SK-N-SH (cell line): ENCODE measurements around the gene SYPL2. TPM values are rescaled to one million over a fixed set of nuclear protein-coding genes. Genes with fewer than 3 reads are reported as not detected.

ENCODE experiments used
- CTCF ChIA-PET: fragments of 300-600, 350-600 bp; formaldehyde crosslinking; extraction: SDS; loops from one replicate; lab custom pipeline; 2021; lab: Yijun Ruan, JAX
- POLR2A ChIA-PET: fragments of 350-600 bp; sonication (Branson Sonifier 250); formaldehyde crosslinking; extraction: SDS; loops from one replicate; lab custom pipeline; 2020; ENCODE audit warnings: antibody characterized with exemption, inconsistent platforms; lab: Yijun Ruan, JAX
- DNase-seq: peaks from one replicate; pipeline ENCODE4 v3.0.0; 2012
- H2AFZ ChIP-seq: fragments of 200-600 bp; sonication (generic); 2 replicates; pipeline ENCODE4 v1.8.1; 2016; ENCODE audit warnings: antibody characterized with exemption, mild to moderate bottlenecking, low read depth
- H3F3A ChIP-seq: fragments of 200-600 bp; sonication (generic); replicated peaks from 2 replicates; pipeline ENCODE3; 2016; ENCODE audit warnings: antibody characterized with exemption, mild to moderate bottlenecking; ENCODE audit not compliant: insufficient read depth
- H3K27ac ChIP-seq, 2 experiments: fragments of 200-500 bp in 1 of 2; fragments of 200-600 bp in 1 of 2; sonication (Bioruptor generic) in 1 of 2; sonication (generic), shearing (Covaris generic) in 1 of 2; 2 replicates each; pipeline versions ENCODE4 v1.5.1 to v1.6.1; 2014 to 2016; ENCODE audit warnings: low read depth in 2 of 2, inconsistent platforms in 1 of 2, low read length in 1 of 2, mild to moderate bottlenecking in 1 of 2, mixed read lengths in 1 of 2
- H3K27me3 ChIP-seq: fragments of 200-600 bp; sonication (generic), shearing (Covaris generic); 2 replicates; pipeline ENCODE4 v1.6.1; 2016; ENCODE audit warnings: mixed run types; ENCODE audit not compliant: insufficient read depth
- H3K36me3 ChIP-seq, 2 experiments: fragments of 200-500 bp in 1 of 2; fragments of 200-600 bp in 1 of 2; sonication (Bioruptor generic) in 1 of 2; sonication (generic) in 1 of 2; replicated peaks in 1 of 2; 2 replicates each; pipeline versions ENCODE3 to v1.5.1; 2014 to 2016; ENCODE audit warnings: low read length in 1 of 2, mild to moderate bottlenecking in 1 of 2; ENCODE audit not compliant: insufficient read depth in 2 of 2, control insufficient read depth in 1 of 2
- H3K4me1 ChIP-seq, 2 experiments: fragments of 200-500 bp in 1 of 2; fragments of 200-600 bp in 1 of 2; sonication (Bioruptor generic) in 1 of 2; sonication (generic), shearing (Covaris generic) in 1 of 2; 2 replicates each; pipeline versions ENCODE4 v1.5.1 to v1.6.1; 2014 to 2016; ENCODE audit warnings: low read depth in 1 of 2, low read length in 1 of 2, mixed run types in 1 of 2; ENCODE audit not compliant: insufficient read depth in 2 of 2, control insufficient read depth in 1 of 2
- H3K4me2 ChIP-seq: fragments of 200-600 bp; sonication (generic), shearing (Covaris generic); 2 replicates; pipeline ENCODE4 v1.6.1; 2017; ENCODE audit warnings: mixed run types
- H3K4me3 ChIP-seq, 2 experiments: fragments of 200-500 bp in 1 of 2; fragments of 200-600 bp in 1 of 2; sonication (Bioruptor generic) in 1 of 2; sonication (generic), shearing (Covaris generic) in 1 of 2; 2 replicates each; pipeline versions ENCODE4 v1.5.1 to v1.8.1; 2014 to 2016; ENCODE audit warnings: low read depth in 2 of 2, inconsistent platforms in 1 of 2, low read length in 1 of 2, mild to moderate bottlenecking in 1 of 2, mixed read lengths in 1 of 2, moderate library complexity in 1 of 2
- H3K79me2 ChIP-seq: fragments of 200-600 bp; sonication (generic); 2 replicates; pipeline ENCODE4 v1.8.1; 2017; ENCODE audit warnings: mild to moderate bottlenecking; ENCODE audit not compliant: insufficient read depth
- H3K9ac ChIP-seq: fragments of 200-600 bp; sonication (generic); 2 replicates; pipeline ENCODE4 v1.6.1; 2017; ENCODE audit warnings: mixed run types
- H3K9me2 ChIP-seq: fragments of 200-600 bp; sonication (generic); 2 replicates; pipeline ENCODE4 v1.6.1; 2017; ENCODE audit warnings: mixed run types
- H3K9me3 ChIP-seq: fragments of 200-600 bp; sonication (generic); 2 replicates; pipeline ENCODE4 v1.6.1; 2017; ENCODE audit warnings: mixed run types, mild to moderate bottlenecking, moderate library complexity
- H4K20me1 ChIP-seq: fragments of 200-600 bp; sonication (generic); 2 replicates; pipeline ENCODE4 v1.6.1; 2017; ENCODE audit warnings: mild to moderate bottlenecking, mixed run types; ENCODE audit not compliant: insufficient read depth
- EP300 ChIP-seq, 2 experiments: IDR thresholded peaks; 2 replicates each; pipeline versions ENCODE4 v1.4.0 to v1.6.1; 2012; ENCODE audit warnings: borderline replicate concordance in 1 of 2, low read depth in 1 of 2, low read length in 1 of 2
- EZH2phosphoT487 ChIP-seq: fragments of 200-600 bp; sonication (generic); IDR thresholded peaks from 2 replicates; pipeline ENCODE4 v1.6.1; 2017; ENCODE audit warnings: low read depth, mixed run types, mild to moderate bottlenecking, antibody characterized with exemption, moderate library complexity, borderline replicate concordance
- FOXJ3 ChIP-seq: sonication (generic); formaldehyde crosslinking; IDR thresholded peaks from 2 replicates; pipeline ENCODE4 v1.5.1; 2020; ENCODE audit warnings: mild to moderate bottlenecking, missing genetic modification reagents
- FOXM1 ChIP-seq: IDR thresholded peaks from 2 replicates; pipeline ENCODE4 v1.4.0; 2012; ENCODE audit warnings: low read depth, mild to moderate bottlenecking
- GABPA ChIP-seq: IDR thresholded peaks from 2 replicates; pipeline ENCODE4 v1.4.0; 2012; ENCODE audit warnings: low read depth, mild to moderate bottlenecking
- IRF3 ChIP-seq: fragments of 150-350 bp; IDR thresholded peaks from 2 replicates; pipeline ENCODE4 v1.6.1; 2016; ENCODE audit warnings: mild to moderate bottlenecking, low read depth, low read length
- JUND ChIP-seq: IDR thresholded peaks from 2 replicates; pipeline ENCODE4 v1.4.0; 2012
- MAX ChIP-seq: IDR thresholded peaks from 2 replicates; pipeline ENCODE4 v1.4.0; 2012; ENCODE audit warnings: low read depth
- MEF2A ChIP-seq: IDR thresholded peaks from 2 replicates; pipeline ENCODE4 v1.4.0; 2012; ENCODE audit warnings: low read depth, borderline replicate concordance
- RAD21 ChIP-seq: IDR thresholded peaks from 2 replicates; pipeline ENCODE4 v1.6.1; 2012; ENCODE audit warnings: mild to moderate bottlenecking, low read length
- RFX5 ChIP-seq: IDR thresholded peaks from 2 replicates; pipeline ENCODE4 v1.6.1; 2012; ENCODE audit warnings: mild to moderate bottlenecking, improper control_type of control experiment, low read length
- TAF1 ChIP-seq: IDR thresholded peaks from 2 replicates; pipeline ENCODE4 v1.6.1; 2012; ENCODE audit warnings: low read depth, mild to moderate bottlenecking, low read length, moderate library complexity, borderline replicate concordance
- TEAD4 ChIP-seq: IDR thresholded peaks from 2 replicates; pipeline ENCODE4 v1.4.0; 2012; ENCODE audit warnings: mild to moderate bottlenecking, borderline replicate concordance; ENCODE audit not compliant: insufficient read depth
- WGBS: methylation state at CpG from one replicate; pipeline ENCODE4 v1.1.6; 2017; ENCODE audit warnings: low lambda C conversion rate; 5-methylcytosine and 5-hydroxymethylcytosine counted together
- polyA plus RNA-seq, 3 experiments: library from polyadenylated mRNA; depleted of rRNA; stranded (reverse); fragments of >200 nt; gene quantifications; 2 replicates each; pipeline ENCODE4 v1.2.3, GENCODE V29; 2012

The SYPL2 gene
- polyA plus RNA-seq, 1 of the 3 experiments (the other 2 are of a cell fraction): 0.03 TPM

- ChIA-PET CTCF (interaction anchor here (2.1 kb wide), 1 partner anchor 56 kb away, joined by 10 read pairs; no protein-coding TSS in a partner anchor), POLR2A (no interaction called here)
- Histone ChIP-seq H3K9me3 (no peaks in the 10 kb centered on the region), H4K20me1 (no peaks in the 10 kb centered on the region), H3K79me2 (no peaks in the 10 kb centered on the region), H3K4me2 (no peak overlapping the region), H3K4me3 (no peak overlapping the region), H3K9me2 (no peaks in the 10 kb centered on the region), H3K27me3 (peaks cover 83% of the 10 kb centered on the region), H2AFZ (no peak overlapping the region), H3F3A (no peaks in the 10 kb centered on the region), H3K27ac (no peak overlapping the region), H3K4me1 (no peaks in the 10 kb centered on the region; a peak in 1 of 4 replicates), H3K36me3 (no peaks in the 10 kb centered on the region), H3K9ac (no peak overlapping the region)
- WGBS: 49% methylated on average over 8 of the region's 8 CpGs
- no peak for DNase-seq
- TF ChIP-seq JUND (no peak), GABPA (no peak), IRF3 (no peak), TEAD4 (no peak), MAX (no peak), RFX5 (no peak), EP300 (IDR thresholded peaks at IDR 0.05; ENCODE audit: borderline replicate concordance in 1 of 2, low read depth in 1 of 2, low read length in 1 of 2) (no peak)
Measured at GRCh38 chr1:109476825-109477224, 10.5 kb downstream of the SYPL2 start.

GRCh38 chr1:109477821-109478220, 11.5 kb downstream of the SYPL2 start:
- H3K79me2 ChIP-seq: no peaks in the 10 kb centered on the region
- POLR2A ChIA-PET: no interaction called here
- H3K36me3 ChIP-seq: no peaks in the 10 kb centered on the region
- TF ChIP-seq RAD21 (no peak), FOXJ3 (no peak), TEAD4 (no peak), MEF2A (no peak), FOXM1 (no peak), TAF1 (no peak), EZH2phosphoT487 (no peak)
- H3K4me3 ChIP-seq: no peak overlapping the region
- no peak overlapping the region for H3K27ac ChIP-seq
- WGBS: 36% methylated on average over 5 of the region's 6 CpGs
- no peak overlapping the region for H2AFZ ChIP-seq
- no peaks in the 10 kb centered on the region; a peak in 1 of 4 replicates for H3K4me1 ChIP-seq
- no peaks in the 10 kb centered on the region for H3K9me3 ChIP-seq
- no peaks in the 10 kb centered on the region for H4K20me1 ChIP-seq
- DNase-seq: no peak
- CTCF ChIA-PET: interaction anchor here (0.8 to 1.7 kb wide), 4 partner anchors 12 to 79 kb away, joined by 3 to 5 read pairs (median 4); no protein-coding TSS in a partner anchor
- H3K4me2 ChIP-seq: no peak overlapping the region
- H3K9ac ChIP-seq: no peak overlapping the region
- no peaks in the 10 kb centered on the region for H3F3A ChIP-seq
- H3K27me3 ChIP-seq: peaks cover 77% of the 10 kb centered on the region
- no peaks in the 10 kb centered on the region for H3K9me2 ChIP-seq
